H9 (cell line): ENCODE data around the gene COMMD10. TPM values are rescaled to one million over a fixed set of nuclear protein-coding genes. Genes with fewer than 3 reads are reported as not detected.

Source experiments
- DNase-seq: peaks from one replicate; pipeline ENCODE4 v3.0.0-alpha.2; 2017
- H2AFZ ChIP-seq: one replicate; pipeline ENCODE4 v1.6.1; 2013; ENCODE audit warnings: mild to moderate bottlenecking, low read length, control low read depth, moderate library complexity
- H2AK5ac ChIP-seq: 2 replicates; pipeline ENCODE4 v1.6.1; 2013; ENCODE audit warnings: low read length, control low read depth, mixed read lengths; ENCODE audit not compliant: insufficient read length
- H2BK120ac ChIP-seq: one replicate; pipeline ENCODE4 v1.6.1; 2013; ENCODE audit warnings: low read depth, mild to moderate bottlenecking, low read length, control low read depth, inconsistent platforms; ENCODE audit not compliant: poor library complexity, severe bottlenecking
- H2BK12ac ChIP-seq: 2 replicates; pipeline ENCODE4 v1.6.1; 2013; ENCODE audit warnings: low read length, control low read depth, mixed read lengths, low read depth; ENCODE audit not compliant: insufficient read length
- H2BK15ac ChIP-seq: 2 replicates; pipeline ENCODE4 v1.6.1; 2013; ENCODE audit warnings: low read depth, low read length, control low read depth
- H2BK20ac ChIP-seq: one replicate; pipeline ENCODE4 v1.6.1; 2013; ENCODE audit warnings: low read depth, mild to moderate bottlenecking, low read length, control low read depth, inconsistent platforms; ENCODE audit not compliant: poor library complexity, severe bottlenecking
- H2BK5ac ChIP-seq: 2 replicates; pipeline ENCODE4 v1.6.1; 2013; ENCODE audit warnings: low read length, control low read depth, mixed read lengths; ENCODE audit not compliant: insufficient read length
- H3K14ac ChIP-seq: 2 replicates; pipeline ENCODE4 v1.6.1; 2013; ENCODE audit warnings: low read length, control low read depth; ENCODE audit not compliant: insufficient read depth
- H3K18ac ChIP-seq: 2 replicates; pipeline ENCODE4 v1.6.1; 2013; ENCODE audit warnings: low read depth, mild to moderate bottlenecking, mixed read lengths, low read length, control low read depth; ENCODE audit not compliant: insufficient read length
- H3K23ac ChIP-seq: 2 replicates; pipeline ENCODE4 v1.6.1; 2013; ENCODE audit warnings: low read length, control low read depth, mixed read lengths, low read depth; ENCODE audit not compliant: insufficient read length
- H3K23me2 ChIP-seq: 2 replicates; pipeline ENCODE4 v1.6.1; 2013; ENCODE audit warnings: low read depth, mild to moderate bottlenecking, mixed read lengths, low read length, control low read depth; ENCODE audit not compliant: insufficient read length, poor library complexity, severe bottlenecking
- H3K27ac ChIP-seq: 2 replicates; pipeline ENCODE4 v1.5.1; 2013; ENCODE audit warnings: low read length, control low read depth, mixed read lengths, low read depth; ENCODE audit not compliant: insufficient read length
- H3K27me3 ChIP-seq: 2 replicates; pipeline ENCODE4 v1.6.1; 2013; ENCODE audit warnings: low read length, control low read depth, inconsistent platforms; ENCODE audit not compliant: insufficient read depth
- H3K4ac ChIP-seq: 2 replicates; pipeline ENCODE4 v1.6.1; 2013; ENCODE audit warnings: low read depth, mild to moderate bottlenecking, control low read depth, inconsistent platforms, low read length, moderate library complexity
- H3K4me1 ChIP-seq: 2 replicates; pipeline ENCODE4 v1.6.1; 2013; ENCODE audit warnings: low read length, control low read depth, inconsistent platforms; ENCODE audit not compliant: insufficient read depth
- H3K4me2 ChIP-seq: 2 replicates; pipeline ENCODE4 v1.6.1; 2013; ENCODE audit warnings: low read length, control low read depth, mixed read lengths; ENCODE audit not compliant: insufficient read length, insufficient read depth
- H3K56ac ChIP-seq: 2 replicates; pipeline ENCODE4 v1.6.1; 2013; ENCODE audit warnings: low read depth, mild to moderate bottlenecking, mixed read lengths, low read length, control low read depth; ENCODE audit not compliant: insufficient read length
- H3K79me1 ChIP-seq: 2 replicates; pipeline ENCODE4 v1.6.1; 2013; ENCODE audit warnings: low read depth, mild to moderate bottlenecking, moderate library complexity, low read length, control low read depth, inconsistent platforms; ENCODE audit not compliant: insufficient read depth, poor library complexity, severe bottlenecking
- H3K79me2 ChIP-seq: 2 replicates; pipeline ENCODE4 v1.6.1; 2013; ENCODE audit warnings: low read length, control low read depth, inconsistent platforms; ENCODE audit not compliant: insufficient read depth
- H3K9ac ChIP-seq: 2 replicates; pipeline ENCODE4 v1.6.1; 2013; ENCODE audit warnings: low read length, control low read depth, mixed read lengths; ENCODE audit not compliant: insufficient read length; ENCODE audit errors: extremely low read depth
- H3K9me3 ChIP-seq: one replicate; pipeline ENCODE4 v1.6.1; 2013; ENCODE audit warnings: low read depth, low read length, inconsistent platforms; ENCODE audit not compliant: control insufficient read depth
- H3T11ph ChIP-seq: one replicate; pipeline ENCODE4 v1.6.1; 2013; ENCODE audit warnings: mild to moderate bottlenecking, low read length, control low read depth, inconsistent platforms
- H4K20me1 ChIP-seq: one replicate; pipeline ENCODE4 v1.6.1; 2013; ENCODE audit not compliant: control insufficient read depth, insufficient read length, insufficient read depth
- H4K5ac ChIP-seq: 2 replicates; pipeline ENCODE4 v1.6.1; 2013; ENCODE audit warnings: low read depth, mild to moderate bottlenecking, mixed read lengths, low read length, control low read depth; ENCODE audit not compliant: insufficient read length
- H4K8ac ChIP-seq: replicated peaks from 2 replicates; pipeline ENCODE4 v1.6.1; 2013; ENCODE audit warnings: low read length, control low read depth, mixed read lengths, low read depth; ENCODE audit not compliant: insufficient read length
- H4K91ac ChIP-seq: 2 replicates; pipeline ENCODE4 v1.6.1; 2013; ENCODE audit warnings: low read depth, mild to moderate bottlenecking, moderate library complexity, mixed read lengths, low read length, control low read depth; ENCODE audit not compliant: insufficient read length
- H3K27ac Mint-ChIP-seq, 3 experiments: 2 replicates in 2 of 3; 3 replicates in 1 of 3; pipeline ENCODE4 v1.8.0; 2020 to 2021; ENCODE audit warnings: mixed read lengths in 3 of 3, mild to moderate bottlenecking in 1 of 3, moderate library complexity in 1 of 3
- H3K27me3 Mint-ChIP-seq: 2 replicates; pipeline ENCODE4 v1.8.0; 2021; ENCODE audit warnings: low read depth, mild to moderate bottlenecking, moderate library complexity, mixed read lengths
- H3K36me3 Mint-ChIP-seq, 3 experiments: 2 replicates in 2 of 3; 3 replicates in 1 of 3; pipeline ENCODE4 v1.8.0; 2020 to 2021; ENCODE audit warnings: low read depth in 3 of 3, mixed read lengths in 3 of 3; ENCODE audit not compliant: insufficient read depth in 1 of 3
- H3K4me1 Mint-ChIP-seq, 2 experiments: 2 replicates each; pipeline ENCODE4 v1.8.0; 2020; ENCODE audit warnings: mixed read lengths in 2 of 2
- H3K4me3 Mint-ChIP-seq, 2 experiments: 2 replicates in 1 of 2; 3 replicates in 1 of 2; pipeline ENCODE4 v1.8.0; 2020 to 2021; ENCODE audit warnings: mild to moderate bottlenecking in 2 of 2, mixed read lengths in 2 of 2, moderate library complexity in 1 of 2
- H3K9me3 Mint-ChIP-seq, 2 experiments: 2 replicates in 1 of 2; 3 replicates in 1 of 2; pipeline ENCODE4 v1.8.0; 2020; ENCODE audit warnings: mild to moderate bottlenecking in 2 of 2, mixed read lengths in 2 of 2, moderate library complexity in 1 of 2
- WGBS: extraction: QIAGEN DNeasy Blood & Tissue Kit; methylation state at CpG from one replicate; pipeline ENCODE4 v1.1.7; 2013; ENCODE audit warnings: missing lambda C conversion rate, low lambda C conversion rate, mixed read lengths; ENCODE audit not compliant: insufficient read length; ENCODE audit errors: extremely low coverage; 5-methylcytosine and 5-hydroxymethylcytosine counted together
- total RNA-seq: library from RNA; stranded (reverse); gene quantifications from 2 replicates; pipeline ENCODE4 v1.2.1, GENCODE V29; 2021
- TF ChIP-seq, protein P1 (sequence below): fragments of 200-600 bp; sonication (generic); conservative IDR thresholded peaks from 3 replicates; pipeline ENCODE4 v1.8.0; 2021; ENCODE audit warnings: antibody characterized with exemption, mild to moderate bottlenecking

The COMMD10 gene
- total RNA-seq, 1 experiment from 2014 or later: 33.9 TPM

DNA sequence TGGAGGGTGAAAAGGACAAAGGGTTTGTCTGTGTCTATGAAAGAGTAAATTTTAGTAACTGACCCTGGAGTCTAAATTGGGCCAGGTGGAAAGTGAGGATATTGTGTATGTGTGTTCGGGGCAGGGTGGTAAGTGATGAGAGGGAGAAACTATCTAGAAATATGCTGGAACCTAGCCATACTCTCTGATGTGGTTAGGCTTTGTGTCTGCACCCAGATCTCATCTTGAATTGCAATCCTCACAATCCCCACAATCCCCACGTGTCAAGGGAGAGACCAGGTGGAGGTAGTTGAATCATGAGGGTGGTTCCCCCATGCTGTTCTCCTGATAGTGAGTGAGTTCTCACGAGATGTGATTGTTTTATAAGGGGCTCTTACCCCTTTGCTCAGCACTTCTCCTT is 60.6 kb downstream of the COMMD10 start:
- H2BK12ac ChIP-seq: no peak overlapping the region
- no peak overlapping the region for H3K56ac ChIP-seq
- H2BK15ac ChIP-seq: no peak overlapping the region
- H3K4me2 ChIP-seq: no peak overlapping the region
- no peak overlapping the region for H2BK5ac ChIP-seq
- no peaks in the 10 kb centered on the region for H4K20me1 ChIP-seq
- Mint-ChIP-seq H3K36me3 (peaks cover 0 to 4% (median 3%) of the 10 kb centered on the region in 3 experiments; a peak in 1 of 7 replicates), H3K9me3 (no peaks in the 10 kb centered on the region), H3K4me3 (no peak overlapping the region), H3K27ac (no peak overlapping the region), H3K4me1 (no peaks in the 10 kb centered on the region), H3K27me3 (no peaks in the 10 kb centered on the region)
- TF ChIP-seq, protein P1, sequence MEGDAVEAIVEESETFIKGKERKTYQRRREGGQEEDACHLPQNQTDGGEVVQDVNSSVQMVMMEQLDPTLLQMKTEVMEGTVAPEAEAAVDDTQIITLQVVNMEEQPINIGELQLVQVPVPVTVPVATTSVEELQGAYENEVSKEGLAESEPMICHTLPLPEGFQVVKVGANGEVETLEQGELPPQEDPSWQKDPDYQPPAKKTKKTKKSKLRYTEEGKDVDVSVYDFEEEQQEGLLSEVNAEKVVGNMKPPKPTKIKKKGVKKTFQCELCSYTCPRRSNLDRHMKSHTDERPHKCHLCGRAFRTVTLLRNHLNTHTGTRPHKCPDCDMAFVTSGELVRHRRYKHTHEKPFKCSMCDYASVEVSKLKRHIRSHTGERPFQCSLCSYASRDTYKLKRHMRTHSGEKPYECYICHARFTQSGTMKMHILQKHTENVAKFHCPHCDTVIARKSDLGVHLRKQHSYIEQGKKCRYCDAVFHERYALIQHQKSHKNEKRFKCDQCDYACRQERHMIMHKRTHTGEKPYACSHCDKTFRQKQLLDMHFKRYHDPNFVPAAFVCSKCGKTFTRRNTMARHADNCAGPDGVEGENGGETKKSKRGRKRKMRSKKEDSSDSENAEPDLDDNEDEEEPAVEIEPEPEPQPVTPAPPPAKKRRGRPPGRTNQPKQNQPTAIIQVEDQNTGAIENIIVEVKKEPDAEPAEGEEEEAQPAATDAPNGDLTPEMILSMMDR: no peak
- no peak overlapping the region for H4K91ac ChIP-seq
- H3T11ph ChIP-seq: no peak overlapping the region
- no peak overlapping the region for H3K14ac ChIP-seq
- no peak overlapping the region for H3K23ac ChIP-seq
- no peaks in the 10 kb centered on the region for H3K79me2 ChIP-seq
- H4K8ac ChIP-seq: no peak overlapping the region
- H3K4ac ChIP-seq: no peak overlapping the region
- H3K18ac ChIP-seq: no peak overlapping the region
- no peak overlapping the region for H2BK120ac ChIP-seq
- H3K27me3 ChIP-seq: no peaks in the 10 kb centered on the region
- no peak for DNase-seq
- H3K23me2 ChIP-seq: no peaks in the 10 kb centered on the region
- no peak overlapping the region for H2AK5ac ChIP-seq
- no CpG with 5 or more reads among the region's 3 CpGs for WGBS
- H3K27ac ChIP-seq: no peak overlapping the region
- no peaks in the 10 kb centered on the region for H3K79me1 ChIP-seq
- no peak overlapping the region for H4K5ac ChIP-seq
- no peaks in the 10 kb centered on the region for H3K4me1 ChIP-seq
- H2AFZ ChIP-seq: no peak overlapping the region
- H2BK20ac ChIP-seq: no peak overlapping the region
- no peaks in the 10 kb centered on the region for H3K9me3 ChIP-seq
- no peak overlapping the region for H3K9ac ChIP-seq
